Measurements from ENCODE around the gene CIAO2B. TPM values are rescaled to one million over a fixed set of nuclear protein-coding genes. Genes with fewer than 3 reads are reported as not detected.
A peak's percentile ranks its signal among the peaks of the same experiment; 100 is the strongest.

The CIAO2B gene
- total RNA-seq, 4 donors from 2014 or later, result 189 to 338 (median 264) TPM

GRCh38 chr16:66932076-66932475 is 2.1 kb downstream of the CIAO2B start:
- ATAC-seq (no peak), DNase-seq (no peak)
- H3K4me1 ChIP-seq, result peaks cover 62 to 72% of the 10 kb centered on the region in 2 donors
- H3K4me3 ChIP-seq, result no peak overlapping the region
- peaks cover 0 to 14% of the 10 kb centered on the region in 2 donors for H3K36me3 ChIP-seq
- no peaks in the 10 kb centered on the region for H3K9me3 ChIP-seq
- intact Hi-C loops (cut with DNase I; ENCODE audit: low total_unique reads) (no loop called here), in situ Hi-C loops (cut with MboI; ENCODE audit: low sequenced_read_pairs in 4 of 4) (no loop called here)
- H3K27me3 ChIP-seq, result no peaks in the 10 kb centered on the region
- peak overlapping the region; percentile 95 to 99 (median 98) for H3K27ac ChIP-seq
- TF ChIP-seq, protein P1, sequence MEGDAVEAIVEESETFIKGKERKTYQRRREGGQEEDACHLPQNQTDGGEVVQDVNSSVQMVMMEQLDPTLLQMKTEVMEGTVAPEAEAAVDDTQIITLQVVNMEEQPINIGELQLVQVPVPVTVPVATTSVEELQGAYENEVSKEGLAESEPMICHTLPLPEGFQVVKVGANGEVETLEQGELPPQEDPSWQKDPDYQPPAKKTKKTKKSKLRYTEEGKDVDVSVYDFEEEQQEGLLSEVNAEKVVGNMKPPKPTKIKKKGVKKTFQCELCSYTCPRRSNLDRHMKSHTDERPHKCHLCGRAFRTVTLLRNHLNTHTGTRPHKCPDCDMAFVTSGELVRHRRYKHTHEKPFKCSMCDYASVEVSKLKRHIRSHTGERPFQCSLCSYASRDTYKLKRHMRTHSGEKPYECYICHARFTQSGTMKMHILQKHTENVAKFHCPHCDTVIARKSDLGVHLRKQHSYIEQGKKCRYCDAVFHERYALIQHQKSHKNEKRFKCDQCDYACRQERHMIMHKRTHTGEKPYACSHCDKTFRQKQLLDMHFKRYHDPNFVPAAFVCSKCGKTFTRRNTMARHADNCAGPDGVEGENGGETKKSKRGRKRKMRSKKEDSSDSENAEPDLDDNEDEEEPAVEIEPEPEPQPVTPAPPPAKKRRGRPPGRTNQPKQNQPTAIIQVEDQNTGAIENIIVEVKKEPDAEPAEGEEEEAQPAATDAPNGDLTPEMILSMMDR (IDR thresholded peaks at IDR 0.05 in 4 of 5, conservative IDR thresholded peaks at IDR 0.05 in 1 of 5), result no peak
- TF ChIP-seq POLR2A (IDR thresholded peaks at IDR 0.05), result no peak

GRCh38 chr16:66931665-66932064 is 2.5 kb downstream of the CIAO2B start:
- H3K9me3 ChIP-seq, result no peaks in the 10 kb centered on the region
- no peak for TF ChIP-seq POLR2A (IDR thresholded peaks at IDR 0.05)
- TF ChIP-seq, protein P1 (IDR thresholded peaks at IDR 0.05 in 4 of 5, conservative IDR thresholded peaks at IDR 0.05 in 1 of 5), result no peak
- in situ Hi-C loops (cut with MboI; ENCODE audit: low sequenced_read_pairs in 4 of 4) (no loop called here), intact Hi-C loops (cut with DNase I; ENCODE audit: low total_unique reads) (no loop called here)
- H3K36me3 ChIP-seq, result peaks cover 0 to 13% of the 10 kb centered on the region in 2 donors
- peak overlapping the region; percentile 95 to 99 (median 98) for H3K27ac ChIP-seq
- ATAC-seq (no peak), DNase-seq (no peak)
- no peaks in the 10 kb centered on the region for H3K27me3 ChIP-seq
- H3K4me3 ChIP-seq, result no peak overlapping the region
- H3K4me1 ChIP-seq, result peaks cover 63 to 72% of the 10 kb centered on the region in 2 donors

GRCh38 chr16:66930189-66930588 is 4.0 kb downstream of the CIAO2B start:
- DNase-seq (peak in 1 of 2 donors; percentile 84), ATAC-seq (no peak)
- Histone ChIP-seq H3K9me3 (no peaks in the 10 kb centered on the region), H3K27me3 (no peaks in the 10 kb centered on the region), H3K4me1 (peaks cover 59 to 72% of the 10 kb centered on the region in 2 donors), H3K4me3 (no peak overlapping the region), H3K36me3 (peaks cover 0 to 13% of the 10 kb centered on the region in 2 donors), H3K27ac (peak overlapping the region; percentile 91 to 99 (median 96))
- intact Hi-C loops (cut with DNase I; ENCODE audit: low total_unique reads), result no loop called here
- in situ Hi-C loops (cut with MboI; ENCODE audit: low sequenced_read_pairs in 4 of 4), result no loop called here
- peak; percentile 43 to 52 for TF ChIP-seq POLR2A (IDR thresholded peaks at IDR 0.05)
- TF ChIP-seq, protein P1 (IDR thresholded peaks at IDR 0.05 in 4 of 5, conservative IDR thresholded peaks at IDR 0.05 in 1 of 5), result no peak

DNA sequence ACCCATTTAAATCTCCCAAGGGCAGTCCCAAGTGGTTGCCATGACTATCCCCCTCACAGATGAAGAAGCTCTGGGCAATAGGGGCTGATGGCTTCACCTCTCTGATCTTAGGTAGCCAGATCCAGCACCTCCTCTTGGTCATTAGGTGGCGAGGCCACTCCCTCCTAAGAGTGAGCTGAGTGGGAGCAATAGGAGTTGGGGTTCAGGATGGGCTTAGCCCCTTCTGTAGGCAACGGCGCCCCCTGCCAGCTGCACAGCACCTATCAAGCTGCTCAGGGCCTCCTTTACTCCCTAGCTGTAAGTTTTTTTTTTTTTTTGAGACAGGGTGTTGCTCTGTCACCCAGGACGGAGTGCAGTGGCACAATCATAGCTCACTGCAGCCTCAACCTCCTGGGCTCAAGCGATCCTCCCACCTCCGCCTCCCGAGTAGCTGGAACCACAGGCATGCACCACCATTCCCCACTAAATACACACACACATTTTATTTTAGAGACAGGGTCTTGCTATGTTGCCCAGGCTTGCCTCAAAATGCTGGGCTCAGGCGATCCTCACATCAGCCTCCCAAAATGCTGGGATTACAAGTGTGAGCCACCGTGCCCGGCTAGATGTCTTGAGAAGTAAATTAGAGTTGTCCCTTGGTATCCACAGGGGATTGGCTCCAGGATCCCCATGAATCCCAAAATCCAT is 5.4 kb downstream of the CIAO2B start:
- no peaks in the 10 kb centered on the region for H3K9me3 ChIP-seq
- DNase-seq (peak in 1 of 2 donors; percentile 88), ATAC-seq (peak; percentile 4 to 10)
- H3K36me3 ChIP-seq, result peaks cover 0 to 21% of the 10 kb centered on the region in 2 donors
- TF ChIP-seq POLR2A (IDR thresholded peaks at IDR 0.05), result peak in 1 of 2 donors; percentile 31
- TF ChIP-seq, protein P1 (IDR thresholded peaks at IDR 0.05 in 4 of 5, conservative IDR thresholded peaks at IDR 0.05 in 1 of 5), result peak; percentile 41 to 69 (median 62)
- intact Hi-C loops (cut with DNase I; ENCODE audit: low total_unique reads), result loop anchor here (1.0 kb wide), 2 partner anchors 29 to 34 kb away; no protein-coding TSS in a partner anchor
- in situ Hi-C loops (cut with MboI; ENCODE audit: low sequenced_read_pairs in 4 of 4), result no loop called here
- H3K4me1 ChIP-seq, result peaks cover 59 to 83% of the 10 kb centered on the region in 2 donors
- H3K27me3 ChIP-seq, result no peaks in the 10 kb centered on the region
- peak overlapping the region; percentile 91 to 99 (median 96) for H3K27ac ChIP-seq
- H3K4me3 ChIP-seq, result no peak overlapping the region

Measured in gastrocnemius medialis (tissue), 4 donors.